Naive B cell (primary cell): ENCODE results near the gene TXK. TPM values are rescaled to one million over a fixed set of nuclear protein-coding genes. Genes with fewer than 3 reads are reported as not detected.

Source experiments
- ATAC-seq, 2 donors: fragments of 150-1000 bp; cut with Tn5 transposase; 2 replicates each; pipeline ENCODE4 v1.10.0; 2021; ENCODE audit warnings: low read depth in 2 of 2, mild to moderate bottlenecking in 2 of 2, moderate library complexity in 2 of 2
- DNase-seq: peaks from one replicate; pipeline ENCODE4 v3.0.0; 2022
- H3K27ac Mint-ChIP-seq, 6 donors: one replicate each; pipeline ENCODE4 v1.8.0; 2020 to 2022; ENCODE audit warnings: mild to moderate bottlenecking in 6 of 6, mixed read lengths in 6 of 6, moderate library complexity in 5 of 6, inconsistent platforms in 2 of 6
- H3K27me3 Mint-ChIP-seq, 3 donors: one replicate each; pipeline ENCODE4 v1.8.0; 2021 to 2022; ENCODE audit warnings: mixed read lengths in 3 of 3, mild to moderate bottlenecking in 1 of 3
- H3K36me3 Mint-ChIP-seq, 2 donors: one replicate each; pipeline ENCODE4 v1.8.0; 2020 to 2022; ENCODE audit warnings: mixed read lengths in 2 of 2, inconsistent platforms in 1 of 2, mild to moderate bottlenecking in 1 of 2
- H3K4me1 Mint-ChIP-seq, 3 donors: one replicate each; pipeline ENCODE4 v1.8.0; 2020 to 2022; ENCODE audit warnings: mixed read lengths in 3 of 3, inconsistent platforms in 1 of 3, mild to moderate bottlenecking in 1 of 3, moderate library complexity in 1 of 3
- H3K4me3 Mint-ChIP-seq, 8 donors: one replicate each; pipeline ENCODE4 v1.8.0; 2020 to 2022; ENCODE audit warnings: mild to moderate bottlenecking in 8 of 8, mixed read lengths in 8 of 8, moderate library complexity in 8 of 8, inconsistent platforms in 2 of 8
- H3K9me3 Mint-ChIP-seq, 7 donors: one replicate each; pipeline ENCODE4 v1.8.0; 2020 to 2022; ENCODE audit warnings: mixed read lengths in 7 of 7, mild to moderate bottlenecking in 5 of 7, inconsistent platforms in 2 of 7, moderate library complexity in 1 of 7
- polyA plus RNA-seq, 6 donors: library from polyadenylated mRNA; unstranded; fragments of 300-500 nt; fragmentation: Illumina TruSeq; gene quantifications; one replicate each; pipeline ENCODE4 v1.2.3, GENCODE V29; 2021; ENCODE audit warnings: low read depth in 6 of 6

The TXK gene
- polyA plus RNA-seq, 6 donors from 2014 or later: 0.13 to 0.53 (median 0.39) TPM

GRCh38 chr4:48049483-48049882 is 84.6 kb downstream of the TXK start:
- Mint-ChIP-seq H3K36me3 (peaks cover 0 to 6% of the 10 kb centered on the region in 2 donors), H3K9me3 (no peaks in the 10 kb centered on the region), H3K27me3 (peaks cover 8 to 18% (median 11%) of the 10 kb centered on the region in 3 donors), H3K4me1 (peaks cover 33 to 52% (median 52%) of the 10 kb centered on the region in 3 donors), H3K27ac (peak overlapping the region in 1 of 6 donors; percentile 61), H3K4me3 (peak overlapping the region in 1 of 8 donors; percentile 21)
- no peak for DNase-seq
- ATAC-seq: no peak

GRCh38 chr4:48047896-48048295 is 86.2 kb downstream of the TXK start:
- ATAC-seq: peak; percentile 35 to 37
- Mint-ChIP-seq H3K36me3 (peaks cover 0 to 6% of the 10 kb centered on the region in 2 donors), H3K9me3 (no peaks in the 10 kb centered on the region), H3K27ac (peak overlapping the region in 2 of 6 donors; percentile 34 to 65), H3K4me1 (peaks cover 42 to 68% (median 63%) of the 10 kb centered on the region in 3 donors), H3K27me3 (peaks cover 8 to 18% (median 11%) of the 10 kb centered on the region in 3 donors), H3K4me3 (peak overlapping the region in 7 of 8 donors; percentile 57 to 85 (median 79))
- DNase-seq: peak; percentile 37

- peak overlapping the region in 4 of 6 donors; percentile 8 to 81 (median 73) for H3K27ac Mint-ChIP-seq
- H3K27me3 Mint-ChIP-seq: peaks cover 8 to 18% (median 11%) of the 10 kb centered on the region in 3 donors
- DNase-seq (peak; percentile 86), ATAC-seq (peak; percentile 94 to 96)
- no peaks in the 10 kb centered on the region for H3K9me3 Mint-ChIP-seq
- H3K36me3 Mint-ChIP-seq: peaks cover 0 to 6% of the 10 kb centered on the region in 2 donors
- H3K4me1 Mint-ChIP-seq: peaks cover 46 to 72% (median 67%) of the 10 kb centered on the region in 3 donors
- H3K4me3 Mint-ChIP-seq: peak overlapping the region; percentile 28 to 91 (median 82)
Measured at GRCh38 chr4:48047421-48047844, 86.6 kb downstream of the TXK start.

- Mint-ChIP-seq H3K27ac (peak overlapping the region in 2 of 6 donors; percentile 2 to 59), H3K9me3 (no peaks in the 10 kb centered on the region), H3K27me3 (peaks cover 8 to 18% (median 11%) of the 10 kb centered on the region in 3 donors), H3K36me3 (peaks cover 0 to 6% of the 10 kb centered on the region in 2 donors), H3K4me1 (peaks cover 51 to 81% (median 79%) of the 10 kb centered on the region in 3 donors), H3K4me3 (peak overlapping the region in 4 of 8 donors; percentile 0 to 52 (median 2))
- no peak for DNase-seq
- no peak for ATAC-seq
Measured at GRCh38 chr4:48046059-48046458, 88.0 kb downstream of the TXK start.

- H3K4me1 Mint-ChIP-seq: peaks cover 47 to 76% (median 74%) of the 10 kb centered on the region in 3 donors
- peaks cover 0 to 1% of the 10 kb centered on the region in 2 donors for H3K36me3 Mint-ChIP-seq
- no peak overlapping the region for H3K27ac Mint-ChIP-seq
- ATAC-seq: no peak
- peaks cover 2 to 11% (median 3%) of the 10 kb centered on the region in 3 donors for H3K27me3 Mint-ChIP-seq
- H3K4me3 Mint-ChIP-seq: peak overlapping the region in 6 of 8 donors; percentile 15 to 50 (median 22)
- H3K9me3 Mint-ChIP-seq: no peaks in the 10 kb centered on the region
- DNase-seq: no peak
Measured at GRCh38 chr4:48044298-48044697, 89.8 kb downstream of the TXK start.

- no peak overlapping the region for H3K27ac Mint-ChIP-seq
- H3K27me3 Mint-ChIP-seq: peaks cover 0 to 10% (median 0%) of the 10 kb centered on the region in 3 donors
- peaks cover 45 to 72% (median 66%) of the 10 kb centered on the region in 3 donors for H3K4me1 Mint-ChIP-seq
- ATAC-seq (no peak), DNase-seq (no peak)
- H3K36me3 Mint-ChIP-seq: no peaks in the 10 kb centered on the region
- H3K9me3 Mint-ChIP-seq: no peaks in the 10 kb centered on the region
- H3K4me3 Mint-ChIP-seq: peak overlapping the region in 3 of 8 donors; percentile 16 to 28 (median 21)
Measured at GRCh38 chr4:48043504-48043903, 90.5 kb downstream of the TXK start.

GRCh38 chr4:48042979-48043461 is 91.0 kb downstream of the TXK start:
- DNase-seq: no peak
- H3K36me3 Mint-ChIP-seq: no peaks in the 10 kb centered on the region
- H3K4me1 Mint-ChIP-seq: peaks cover 40 to 71% (median 64%) of the 10 kb centered on the region in 3 donors

GRCh38 chr4:48041535-48042137 is 92.4 kb downstream of the TXK start:
- H3K4me3 Mint-ChIP-seq: no peak overlapping the region
- no peak overlapping the region for H3K27ac Mint-ChIP-seq
- H3K4me1 Mint-ChIP-seq: peaks cover 32 to 63% (median 61%) of the 10 kb centered on the region in 3 donors
- H3K9me3 Mint-ChIP-seq: no peaks in the 10 kb centered on the region
- H3K27me3 Mint-ChIP-seq: peaks cover 0 to 5% (median 0%) of the 10 kb centered on the region in 3 donors
- no peaks in the 10 kb centered on the region for H3K36me3 Mint-ChIP-seq
- DNase-seq (no peak), ATAC-seq (no peak)

More at GRCh38 chr4:48042979-48043461, 91.0 kb downstream of the TXK start:
- peak overlapping the region in 1 of 6 donors; percentile 9 for H3K27ac Mint-ChIP-seq
- no peaks in the 10 kb centered on the region for H3K9me3 Mint-ChIP-seq
- peak overlapping the region in 6 of 8 donors; percentile 3 to 28 (median 12) for H3K4me3 Mint-ChIP-seq
- H3K27me3 Mint-ChIP-seq: peaks cover 0 to 10% (median 0%) of the 10 kb centered on the region in 3 donors
- ATAC-seq: no peak

- DNase-seq: no peak
- ATAC-seq: no peak
- H3K9me3 Mint-ChIP-seq: no peaks in the 10 kb centered on the region
- no peak overlapping the region for H3K27ac Mint-ChIP-seq
- H3K36me3 Mint-ChIP-seq: no peaks in the 10 kb centered on the region
- H3K27me3 Mint-ChIP-seq: no peaks in the 10 kb centered on the region
- H3K4me3 Mint-ChIP-seq: no peak overlapping the region
- peaks cover 39 to 65% (median 64%) of the 10 kb centered on the region in 3 donors for H3K4me1 Mint-ChIP-seq
Measured at GRCh38 chr4:48039561-48039960, 94.5 kb downstream of the TXK start.

GRCh38 chr4:48038666-48039065 is 95.4 kb downstream of the TXK start:
- H3K9me3 Mint-ChIP-seq: peaks cover 0 to 4% (median 0%) of the 10 kb centered on the region in 7 donors
- DNase-seq (no peak), ATAC-seq (no peak)
- H3K4me3 Mint-ChIP-seq: peak overlapping the region in 1 of 8 donors; percentile 8
- H3K27ac Mint-ChIP-seq: no peak overlapping the region
- no peaks in the 10 kb centered on the region for H3K36me3 Mint-ChIP-seq
- no peaks in the 10 kb centered on the region for H3K27me3 Mint-ChIP-seq
- peaks cover 39 to 68% (median 65%) of the 10 kb centered on the region in 3 donors for H3K4me1 Mint-ChIP-seq

GRCh38 chr4:48037117-48037462 is 97.0 kb downstream of the TXK start:
- ATAC-seq (peak in 1 of 2 donors; percentile 0), DNase-seq (no peak)
- Mint-ChIP-seq H3K4me3 (peak overlapping the region; percentile 44 to 87 (median 76)), H3K4me1 (peaks cover 31 to 56% (median 55%) of the 10 kb centered on the region in 3 donors), H3K36me3 (no peaks in the 10 kb centered on the region), H3K9me3 (peaks cover 0 to 4% (median 0%) of the 10 kb centered on the region in 7 donors), H3K27ac (peak overlapping the region; percentile 73 to 94 (median 92)), H3K27me3 (no peaks in the 10 kb centered on the region)

- Mint-ChIP-seq H3K9me3 (peaks cover 0 to 4% (median 0%) of the 10 kb centered on the region in 7 donors), H3K27ac (peak overlapping the region in 4 of 6 donors; percentile 82 to 94 (median 93)), H3K4me1 (peaks cover 26 to 46% (median 45%) of the 10 kb centered on the region in 3 donors), H3K36me3 (no peaks in the 10 kb centered on the region), H3K27me3 (no peaks in the 10 kb centered on the region), H3K4me3 (peak overlapping the region in 2 of 8 donors; percentile 6 to 51)
- DNase-seq (no peak), ATAC-seq (no peak)
Measured at GRCh38 chr4:48035952-48036351, 98.1 kb downstream of the TXK start.

GRCh38 chr4:48033825-48034413 is 100.1 kb downstream of the TXK start:
- ATAC-seq (peak; percentile 83 to 84), DNase-seq (peak; percentile 75)
- H3K36me3 Mint-ChIP-seq: no peaks in the 10 kb centered on the region
- peak overlapping the region in 2 of 8 donors; percentile 4 to 44 for H3K4me3 Mint-ChIP-seq
- H3K27ac Mint-ChIP-seq: peak overlapping the region in 4 of 6 donors; percentile 23 to 88 (median 77)
- H3K9me3 Mint-ChIP-seq: peaks cover 0 to 4% (median 0%) of the 10 kb centered on the region in 7 donors
- H3K27me3 Mint-ChIP-seq: no peaks in the 10 kb centered on the region
- H3K4me1 Mint-ChIP-seq: peaks cover 26 to 46% (median 45%) of the 10 kb centered on the region in 3 donors
